Measurements from ENCODE around the gene IFNL4.
A peak's percentile ranks its signal among the peaks of the same experiment; 100 is the strongest.

Gene IFNL4

DNA sequence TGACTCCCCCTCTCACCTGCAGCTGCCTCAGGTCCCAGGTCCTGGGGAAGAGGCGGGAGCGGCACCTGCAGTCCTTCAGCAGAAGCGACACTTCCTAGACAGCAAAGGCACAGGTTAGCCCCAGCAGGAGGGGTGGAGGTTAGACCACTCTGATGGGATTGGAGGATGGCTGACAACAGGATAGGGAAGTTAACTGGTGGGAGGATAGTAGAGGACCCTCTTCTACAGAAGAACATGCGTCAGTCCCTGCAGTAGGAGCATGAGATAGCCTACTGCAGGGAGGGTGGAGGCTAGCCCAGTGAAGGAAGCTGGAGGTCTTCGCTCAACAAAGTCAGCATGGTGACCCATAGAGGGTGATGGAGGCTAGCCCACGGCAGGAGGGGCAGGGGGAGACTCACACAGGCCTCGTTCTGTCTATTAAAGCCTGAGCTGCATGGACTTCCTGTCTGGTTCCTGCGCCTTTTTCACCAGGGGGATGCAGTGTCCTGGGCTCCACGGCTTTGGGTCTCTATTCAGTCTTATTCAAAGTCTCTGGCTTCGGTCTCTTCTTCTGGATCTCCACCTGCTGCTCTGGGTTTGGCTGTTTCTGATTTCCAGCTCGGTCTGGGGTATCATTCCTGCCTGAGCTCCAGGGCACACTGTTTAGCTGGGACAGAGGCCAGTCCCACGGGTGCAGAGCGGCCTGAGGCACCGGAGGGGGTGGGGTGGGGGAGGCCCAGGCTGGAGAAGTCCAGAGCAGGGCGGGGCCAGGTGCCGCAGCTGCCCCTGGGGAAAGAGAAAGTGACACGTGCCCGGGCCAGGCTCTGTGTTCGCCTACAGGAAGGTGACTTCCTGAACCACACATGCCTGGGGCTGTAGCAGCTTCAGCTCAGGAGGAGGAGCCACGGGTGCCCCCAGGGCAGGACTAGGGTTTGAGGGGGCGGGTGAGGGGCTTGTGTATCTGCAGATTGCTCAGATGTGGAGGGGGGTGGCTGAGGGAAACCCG, 11.2 kb downstream of the IFNL4 start:
- DNase-seq, result peak; percentile 20
- H3K4me3 ChIP-seq (ENCODE audit: low read depth, low read length), result no peak overlapping the region

DNA sequence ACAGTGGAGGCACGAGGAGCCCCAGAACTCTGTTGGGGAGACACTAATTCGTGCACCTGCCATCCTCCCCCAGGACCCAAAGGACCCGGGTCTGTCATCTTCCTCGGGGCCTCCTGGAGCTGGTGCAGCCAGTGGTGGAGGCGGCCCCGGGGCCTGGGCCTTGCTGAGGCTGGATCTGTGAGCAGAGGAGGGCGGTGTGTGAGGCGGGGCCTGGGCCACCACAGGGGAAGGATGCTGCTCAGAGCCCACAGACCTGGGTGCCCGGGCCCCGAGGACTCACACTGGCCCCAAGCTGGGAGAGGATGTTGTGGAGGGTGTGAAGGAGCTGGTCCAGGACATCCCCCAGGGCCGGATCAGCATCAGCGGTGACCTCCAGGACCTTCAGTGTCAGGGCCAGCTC, 12.1 kb downstream of the IFNL4 start:
- Histone ChIP-seq H3K9me3 (ENCODE audit: severe bottlenecking) (no peaks in the 10 kb centered on the region), H3K27ac (no peak overlapping the region), H3K27me3 (ENCODE audit: insufficient read depth, low read depth, severe bottlenecking) (no peaks in the 10 kb centered on the region), H3K36me3 (no peaks in the 10 kb centered on the region), H3K4me3 (ENCODE audit: low read depth, low read length) (no peak overlapping the region)
- no peak for DNase-seq
- TF ChIP-seq, protein P1, sequence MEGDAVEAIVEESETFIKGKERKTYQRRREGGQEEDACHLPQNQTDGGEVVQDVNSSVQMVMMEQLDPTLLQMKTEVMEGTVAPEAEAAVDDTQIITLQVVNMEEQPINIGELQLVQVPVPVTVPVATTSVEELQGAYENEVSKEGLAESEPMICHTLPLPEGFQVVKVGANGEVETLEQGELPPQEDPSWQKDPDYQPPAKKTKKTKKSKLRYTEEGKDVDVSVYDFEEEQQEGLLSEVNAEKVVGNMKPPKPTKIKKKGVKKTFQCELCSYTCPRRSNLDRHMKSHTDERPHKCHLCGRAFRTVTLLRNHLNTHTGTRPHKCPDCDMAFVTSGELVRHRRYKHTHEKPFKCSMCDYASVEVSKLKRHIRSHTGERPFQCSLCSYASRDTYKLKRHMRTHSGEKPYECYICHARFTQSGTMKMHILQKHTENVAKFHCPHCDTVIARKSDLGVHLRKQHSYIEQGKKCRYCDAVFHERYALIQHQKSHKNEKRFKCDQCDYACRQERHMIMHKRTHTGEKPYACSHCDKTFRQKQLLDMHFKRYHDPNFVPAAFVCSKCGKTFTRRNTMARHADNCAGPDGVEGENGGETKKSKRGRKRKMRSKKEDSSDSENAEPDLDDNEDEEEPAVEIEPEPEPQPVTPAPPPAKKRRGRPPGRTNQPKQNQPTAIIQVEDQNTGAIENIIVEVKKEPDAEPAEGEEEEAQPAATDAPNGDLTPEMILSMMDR (IDR thresholded peaks at IDR 0.05; ENCODE audit: low read depth, low read length), result no peak

More for the DNA sequence above, 11.2 kb downstream of the IFNL4 start:
- Histone ChIP-seq H3K9me3 (ENCODE audit: severe bottlenecking) (no peaks in the 10 kb centered on the region), H3K36me3 (no peaks in the 10 kb centered on the region), H3K27me3 (ENCODE audit: insufficient read depth, low read depth, severe bottlenecking) (no peaks in the 10 kb centered on the region), H3K27ac (no peak overlapping the region)
- TF ChIP-seq, protein P1 (IDR thresholded peaks at IDR 0.05; ENCODE audit: low read depth, low read length), result no peak

DNA sequence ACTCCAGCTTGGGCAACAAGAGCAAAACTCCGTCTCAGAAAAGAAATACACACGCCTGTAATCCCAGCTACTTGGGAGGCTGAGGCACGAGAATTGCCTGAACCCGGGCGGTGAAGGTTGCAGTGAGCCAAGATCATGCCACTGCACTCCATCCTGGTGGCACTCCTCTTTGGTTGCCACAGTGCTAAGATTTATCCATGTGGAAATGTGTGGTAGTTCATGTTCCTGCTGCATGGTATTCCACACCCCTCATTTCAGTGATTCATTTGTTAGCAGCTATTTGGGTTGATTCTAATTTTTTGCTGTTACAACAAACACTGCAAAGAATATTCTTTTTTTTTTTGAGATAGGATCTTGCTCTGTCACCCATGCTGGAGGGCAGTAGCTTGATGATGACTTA, 15.9 kb downstream of the IFNL4 start:
- H3K27ac ChIP-seq, result no peak overlapping the region

DNA sequence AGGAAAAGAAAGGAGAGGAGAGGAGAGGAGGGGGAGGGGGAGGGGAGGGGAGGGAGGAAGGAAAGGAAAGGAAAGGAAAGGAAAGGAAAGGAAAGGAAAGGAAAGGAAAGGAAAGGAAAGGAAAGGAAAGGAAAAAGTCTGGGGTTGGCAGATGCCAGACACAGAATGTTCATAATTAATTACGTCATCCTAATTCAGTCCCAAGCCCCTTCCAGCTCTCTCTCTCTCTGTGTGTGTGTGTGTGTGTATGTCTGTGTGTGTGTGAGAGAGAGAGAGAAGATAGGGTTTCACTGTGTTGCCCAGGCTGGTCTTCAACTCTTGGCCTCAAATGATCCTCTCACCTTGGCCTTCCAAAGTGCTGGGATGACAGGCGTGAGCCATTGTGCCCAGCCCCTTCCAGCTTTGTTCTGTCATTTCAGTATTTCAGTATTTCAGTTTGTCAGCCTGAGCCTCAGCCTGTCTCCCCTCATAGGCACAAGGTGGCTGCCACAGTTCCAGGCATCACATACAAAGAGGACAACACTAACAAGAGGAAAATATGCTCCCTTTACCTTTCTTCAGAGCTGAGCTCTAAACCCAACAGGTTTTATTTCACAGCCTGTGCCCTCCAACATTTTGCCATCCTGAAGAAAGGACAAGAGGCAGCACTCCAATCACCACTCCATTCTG, 18.4 kb downstream of the IFNL4 start:
- TF ChIP-seq, protein P1 (IDR thresholded peaks at IDR 0.05; ENCODE audit: low read depth, low read length), result no peak
- H3K9me3 ChIP-seq (ENCODE audit: severe bottlenecking), result no peaks in the 10 kb centered on the region
- no peak overlapping the region for H3K4me3 ChIP-seq (ENCODE audit: low read depth, low read length)
- no peak overlapping the region for H3K27ac ChIP-seq
- no peaks in the 10 kb centered on the region for H3K36me3 ChIP-seq
- H3K27me3 ChIP-seq (ENCODE audit: insufficient read depth, low read depth, severe bottlenecking), result no peaks in the 10 kb centered on the region
- DNase-seq, result no peak

More for the DNA sequence above, 15.9 kb downstream of the IFNL4 start:
- no peaks in the 10 kb centered on the region for H3K9me3 ChIP-seq (ENCODE audit: severe bottlenecking)
- no peaks in the 10 kb centered on the region for H3K36me3 ChIP-seq
- TF ChIP-seq, protein P1 (IDR thresholded peaks at IDR 0.05; ENCODE audit: low read depth, low read length), result no peak
- no peaks in the 10 kb centered on the region for H3K27me3 ChIP-seq (ENCODE audit: insufficient read depth, low read depth, severe bottlenecking)
- no peak overlapping the region for H3K4me3 ChIP-seq (ENCODE audit: low read depth, low read length)
- DNase-seq, result no peak

DNA sequence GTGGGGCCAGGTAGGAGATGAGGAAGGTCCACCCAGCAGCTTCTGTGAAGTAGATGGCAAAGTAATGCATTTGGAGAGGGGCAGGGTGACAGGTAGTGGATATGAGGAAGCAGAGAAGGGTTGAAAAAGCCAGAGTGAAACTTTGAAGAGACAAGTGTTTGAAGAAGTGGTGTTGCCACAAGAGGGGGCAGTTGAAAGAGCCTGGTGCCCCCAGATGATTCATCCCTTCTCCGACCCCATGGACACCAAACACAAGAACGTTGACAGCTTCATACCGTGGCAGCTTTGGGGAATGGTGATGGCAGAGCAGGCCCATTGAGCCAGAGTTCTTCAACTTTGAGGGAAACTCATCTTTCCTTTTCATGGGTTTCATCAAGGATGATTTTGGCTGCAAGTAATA, 23.7 kb downstream of the IFNL4 start:
- Histone ChIP-seq H3K36me3 (no peaks in the 10 kb centered on the region), H3K27me3 (ENCODE audit: insufficient read depth, low read depth, severe bottlenecking) (no peaks in the 10 kb centered on the region), H3K9me3 (ENCODE audit: severe bottlenecking) (no peaks in the 10 kb centered on the region), H3K27ac (no peak overlapping the region), H3K4me3 (ENCODE audit: low read depth, low read length) (no peak overlapping the region)
- no peak for DNase-seq
- TF ChIP-seq, protein P1 (IDR thresholded peaks at IDR 0.05; ENCODE audit: low read depth, low read length), result peak; percentile 39
